Fibroblast of villous mesenchyme (primary cell): Measurements from ENCODE around the gene VPS26A. TPM values are rescaled to one million over a fixed set of nuclear protein-coding genes. Genes with fewer than 3 reads are reported as not detected.

ENCODE experiments used
- DNase-seq: peaks from one replicate; pipeline ENCODE4 v3.0.0-alpha.2; 2010; ENCODE audit warnings: low read depth
- H3K4me3 ChIP-seq: 2 replicates; pipeline ENCODE4 v1.5.1; 2011; ENCODE audit warnings: low read depth, mild to moderate bottlenecking, low read length
- total RNA-seq: library from RNA; depleted of rRNA; stranded (reverse); fragments of >200 nt; gene quantifications from 2 replicates; pipeline ENCODE4 v1.2.3, GENCODE V29; 2012
- TF ChIP-seq, protein P1 (sequence below): IDR thresholded peaks from 2 replicates; pipeline ENCODE4 v1.5.1; 2012; ENCODE audit warnings: low read depth, mild to moderate bottlenecking, low read length; ENCODE audit not compliant: insufficient read depth

Gene VPS26A
- total RNA-seq, 1 donor, result 38.9 TPM

DNA sequence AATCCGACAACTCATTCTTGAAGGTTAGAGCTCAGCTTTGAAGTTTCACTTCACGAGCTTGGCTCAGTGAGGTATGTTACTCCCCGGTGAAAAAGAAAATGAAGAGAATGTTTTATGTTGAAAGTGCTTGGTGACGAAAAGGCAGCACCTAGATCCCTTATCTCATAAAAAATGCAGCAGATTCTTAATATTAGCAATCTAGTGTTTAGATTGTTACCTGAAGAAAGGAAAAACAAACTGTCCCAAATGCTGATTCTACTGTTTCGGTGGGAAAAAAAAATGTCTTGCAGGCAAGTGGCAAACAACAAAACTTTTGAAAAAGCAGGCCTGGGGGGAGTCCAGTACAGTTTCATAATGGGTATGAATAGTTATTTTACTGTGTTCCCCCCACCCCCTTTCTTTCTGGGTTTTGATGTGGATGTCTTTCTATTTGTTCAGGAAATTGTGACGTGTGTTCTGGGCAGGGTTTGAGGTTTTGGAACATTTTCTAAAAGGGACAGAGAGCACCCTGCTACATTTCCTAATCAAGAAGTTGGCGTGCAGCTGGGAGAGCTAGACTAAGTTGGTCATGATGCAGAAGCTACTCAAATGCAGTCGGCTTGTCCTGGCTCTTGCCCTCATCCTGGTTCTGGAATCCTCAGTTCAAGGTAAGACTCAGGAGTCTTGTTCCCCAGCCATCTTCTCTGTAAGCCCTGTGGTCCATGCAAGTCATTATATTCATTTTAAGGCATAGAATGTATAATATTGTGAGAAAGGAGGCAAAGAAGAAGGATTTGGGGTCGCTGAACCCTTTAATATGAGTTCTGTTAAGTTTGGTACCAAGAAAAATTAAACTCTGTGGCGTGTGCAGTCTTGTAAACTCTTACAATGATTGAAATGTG lies 36.1 kb upstream of the VPS26A start, which contains the start of gene SRGN:
TSS of gene SRGN (plus strand) at position 514 of the 881 bp plus-strand sequence. CDS start at position 569, 55 bp downstream.
- DNase-seq, result peak; percentile 92
- TF ChIP-seq, protein P1, sequence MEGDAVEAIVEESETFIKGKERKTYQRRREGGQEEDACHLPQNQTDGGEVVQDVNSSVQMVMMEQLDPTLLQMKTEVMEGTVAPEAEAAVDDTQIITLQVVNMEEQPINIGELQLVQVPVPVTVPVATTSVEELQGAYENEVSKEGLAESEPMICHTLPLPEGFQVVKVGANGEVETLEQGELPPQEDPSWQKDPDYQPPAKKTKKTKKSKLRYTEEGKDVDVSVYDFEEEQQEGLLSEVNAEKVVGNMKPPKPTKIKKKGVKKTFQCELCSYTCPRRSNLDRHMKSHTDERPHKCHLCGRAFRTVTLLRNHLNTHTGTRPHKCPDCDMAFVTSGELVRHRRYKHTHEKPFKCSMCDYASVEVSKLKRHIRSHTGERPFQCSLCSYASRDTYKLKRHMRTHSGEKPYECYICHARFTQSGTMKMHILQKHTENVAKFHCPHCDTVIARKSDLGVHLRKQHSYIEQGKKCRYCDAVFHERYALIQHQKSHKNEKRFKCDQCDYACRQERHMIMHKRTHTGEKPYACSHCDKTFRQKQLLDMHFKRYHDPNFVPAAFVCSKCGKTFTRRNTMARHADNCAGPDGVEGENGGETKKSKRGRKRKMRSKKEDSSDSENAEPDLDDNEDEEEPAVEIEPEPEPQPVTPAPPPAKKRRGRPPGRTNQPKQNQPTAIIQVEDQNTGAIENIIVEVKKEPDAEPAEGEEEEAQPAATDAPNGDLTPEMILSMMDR, result no peak

DNA sequence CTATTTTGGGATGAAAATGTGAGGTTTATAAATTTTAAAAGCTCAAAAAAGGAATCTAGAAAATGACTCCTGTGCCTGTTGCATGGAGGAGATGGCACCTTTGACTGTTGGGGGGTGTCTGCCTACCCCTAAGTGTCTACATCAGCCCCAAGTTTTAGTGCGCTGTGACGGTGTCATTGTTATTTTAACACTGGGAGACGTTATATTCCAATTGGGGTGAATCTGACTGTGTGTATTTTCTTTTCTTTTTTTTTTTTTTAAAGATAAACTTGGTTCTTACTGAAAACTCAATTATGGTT lies 35.6 kb upstream of the VPS26A start:
- TF ChIP-seq, protein P1, result no peak
- peak overlapping the region; percentile 60 for H3K4me3 ChIP-seq

More for the DNA sequence above, 36.1 kb upstream of the VPS26A start, which contains the start of gene SRGN:
- H3K4me3 ChIP-seq, result peak within 1 kb of the TSS; percentile 60

DNA sequence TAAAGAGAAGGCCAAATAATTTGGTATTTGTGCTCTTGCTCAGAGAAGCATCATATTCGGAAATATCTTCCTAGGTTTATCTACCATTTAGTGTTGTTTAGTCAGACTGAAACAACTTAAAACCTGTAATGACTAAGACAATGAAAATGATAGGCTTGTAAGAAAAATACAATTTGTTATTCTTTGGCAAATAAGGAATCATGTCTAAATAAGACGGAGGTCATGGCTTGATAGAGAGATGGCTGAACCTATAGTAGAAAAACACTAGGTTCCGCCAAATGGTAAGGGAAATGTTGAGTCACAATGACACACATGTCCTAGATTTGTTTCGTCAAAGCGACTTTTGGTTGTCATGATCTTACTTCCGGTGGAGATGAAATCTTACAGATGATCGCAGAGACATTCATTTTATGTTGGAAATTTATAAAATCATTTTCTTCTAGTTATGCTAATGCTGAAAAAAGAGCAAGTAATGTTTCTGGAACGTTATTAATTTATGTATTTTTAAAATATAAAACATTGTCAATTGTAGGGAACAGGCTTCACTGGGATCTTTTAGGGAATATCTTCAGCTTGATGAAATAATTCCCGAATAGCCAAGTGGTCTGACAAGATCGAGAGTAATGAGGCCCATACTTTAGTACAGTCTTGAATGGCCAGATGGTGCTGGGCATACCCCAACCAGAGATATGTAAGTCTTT lies 35.0 kb upstream of the VPS26A start:
- peak overlapping the region; percentile 60 for H3K4me3 ChIP-seq
- TF ChIP-seq, protein P1, result no peak
- DNase-seq, result peak; percentile 34

More for the DNA sequence above, 35.6 kb upstream of the VPS26A start:
- no peak for DNase-seq

DNA sequence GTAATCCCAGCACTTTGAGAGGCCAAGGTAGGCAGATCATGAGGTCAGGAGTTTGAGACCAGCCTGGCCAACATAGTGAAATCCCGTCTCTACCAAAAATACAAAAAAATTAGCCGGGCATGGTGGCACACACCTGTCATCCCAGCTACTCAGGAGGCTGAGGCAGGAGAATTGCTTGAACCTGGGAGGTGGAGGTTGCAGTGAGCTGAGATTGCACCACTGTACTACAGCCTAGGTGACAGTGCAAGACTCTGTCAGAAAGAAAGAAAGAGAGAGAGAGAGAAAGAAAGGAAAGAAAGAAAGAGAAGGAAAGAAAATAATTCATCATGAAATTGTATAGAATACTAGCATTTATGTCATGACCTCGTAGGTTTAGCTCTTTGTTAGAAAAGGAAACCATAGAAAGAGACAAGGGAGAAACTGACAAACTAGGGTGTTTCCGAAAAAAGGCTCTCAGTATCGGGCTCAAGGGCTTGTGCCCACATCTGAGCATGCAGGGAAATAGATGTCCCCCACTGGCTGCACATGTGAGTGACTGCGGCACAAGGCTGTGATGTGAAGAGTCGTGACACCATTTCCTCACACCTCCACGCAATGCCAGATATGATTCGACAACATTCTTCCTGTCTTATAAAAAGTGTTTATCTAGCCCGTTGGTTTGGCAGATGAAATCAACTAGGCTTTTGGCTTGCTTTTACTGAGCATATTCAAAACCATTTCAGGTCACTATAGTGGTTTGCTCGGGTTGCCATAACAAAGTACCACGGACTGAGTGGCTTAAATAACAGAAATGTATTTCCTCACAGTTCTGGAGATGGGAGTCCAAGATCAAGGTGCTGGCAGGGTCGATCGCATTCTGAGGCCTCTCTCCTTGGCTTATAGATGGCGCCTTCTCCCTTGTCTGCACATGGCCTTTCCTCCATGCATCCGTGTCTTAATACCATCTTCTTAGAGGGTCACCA lies 34.1 kb upstream of the VPS26A start:
- H3K4me3 ChIP-seq, result no peak overlapping the region
- peak; percentile 25 for DNase-seq

DNA sequence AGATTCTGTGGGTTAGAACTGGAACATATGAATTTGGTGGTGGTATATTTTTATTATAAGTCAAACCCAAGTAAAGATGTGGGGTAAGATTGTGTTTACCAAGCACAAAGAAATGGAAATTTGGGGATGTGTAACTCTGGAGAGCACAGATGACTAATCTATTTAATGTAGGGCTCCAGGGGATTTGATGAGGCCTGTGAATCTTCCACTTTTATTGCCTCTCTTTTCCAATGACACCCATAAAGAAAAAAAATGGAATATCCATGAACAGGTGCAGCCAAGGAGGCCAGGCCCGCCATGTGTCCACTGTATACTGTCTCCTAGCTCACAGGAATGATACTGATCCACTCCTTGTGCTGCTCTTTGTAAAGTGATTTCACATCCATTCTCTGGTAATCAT lies 33.3 kb upstream of the VPS26A start:
- DNase-seq, result peak; percentile 55
- no peak overlapping the region for H3K4me3 ChIP-seq
- TF ChIP-seq, protein P1, result no peak

More for the DNA sequence above, 34.1 kb upstream of the VPS26A start:
- TF ChIP-seq, protein P1, result no peak

DNA sequence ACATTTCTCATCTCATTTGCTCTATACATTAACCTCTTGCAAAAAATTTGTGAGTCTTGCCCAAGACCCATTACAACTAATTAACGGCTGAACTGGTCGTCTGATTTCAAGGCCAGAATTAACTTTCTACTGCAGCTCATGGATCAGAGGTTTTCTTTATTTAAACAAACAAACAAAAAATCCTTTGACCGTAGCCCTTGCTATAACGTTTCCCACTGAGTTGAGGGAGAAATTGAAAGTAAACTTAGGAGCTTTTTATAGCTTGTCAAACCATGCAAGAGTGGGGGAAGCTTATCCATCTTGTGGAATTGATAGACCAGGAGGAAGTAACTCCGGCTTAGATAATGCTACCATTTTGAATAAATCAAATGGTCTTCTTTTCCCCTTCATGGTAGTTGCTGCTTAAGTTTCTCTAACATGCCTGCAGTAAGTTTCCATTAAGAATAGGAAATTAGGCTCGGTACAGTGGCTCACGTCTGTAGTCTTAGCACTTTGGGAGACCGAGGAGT lies 32.8 kb upstream of the VPS26A start:
- H3K4me3 ChIP-seq, result no peak overlapping the region
- peak; percentile 44 for DNase-seq
- TF ChIP-seq, protein P1, result no peak
